GM19397 (cell line): ENCODE measurements around the gene MEIS1.

Experiments
- ATAC-seq: cut with Tn5 transposase; IDR thresholded peaks from one replicate; pipeline ENCODE4 v1.9.1; 2021; ENCODE audit warnings: mild to moderate bottlenecking, moderate library complexity; ENCODE audit not compliant: unreplicated experiment

The MEIS1 gene

GRCh38 chr2:66578054-66578686 is 143.2 kb downstream of the MEIS1 start:
- ATAC-seq = no peak

GRCh38 chr2:66578687-66579106 is 143.8 kb downstream of the MEIS1 start:
- ATAC-seq = no peak

GRCh38 chr2:66579186-66580126 is 144.5 kb downstream of the MEIS1 start:
- ATAC-seq = no peak

GRCh38 chr2:66580166-66581049 is 145.5 kb downstream of the MEIS1 start:
- ATAC-seq = no peak

GRCh38 chr2:66581339-66582103 is 146.6 kb downstream of the MEIS1 start:
- ATAC-seq = no peak

GRCh38 chr2:66582104-66582986 is 147.4 kb downstream of the MEIS1 start:
- ATAC-seq = no peak

GRCh38 chr2:66582987-66583880 is 148.3 kb downstream of the MEIS1 start:
- no peak for ATAC-seq

GRCh38 chr2:66583881-66584280 is 149.0 kb downstream of the MEIS1 start:
- no peak for ATAC-seq

GRCh38 chr2:66585587-66585986 is 150.7 kb downstream of the MEIS1 start:
- no peak for ATAC-seq

- no peak for ATAC-seq
Observed at GRCh38 chr2:66587216-66587615, 152.3 kb downstream of the MEIS1 start.

GRCh38 chr2:66594001-66594400 is 159.1 kb downstream of the MEIS1 start:
- ATAC-seq = no peak

- ATAC-seq = no peak
Observed at GRCh38 chr2:66595556-66595955, 160.6 kb downstream of the MEIS1 start.

- no peak for ATAC-seq
Observed at GRCh38 chr2:66596256-66596655, 161.3 kb downstream of the MEIS1 start.

GRCh38 chr2:66601624-66602023 is 166.7 kb downstream of the MEIS1 start:
- ATAC-seq = no peak

GRCh38 chr2:66602341-66602740 is 167.4 kb downstream of the MEIS1 start:
- no peak for ATAC-seq

- no peak for ATAC-seq
Observed at GRCh38 chr2:66604326-66604725, 169.4 kb downstream of the MEIS1 start.

GRCh38 chr2:66604976-66605375 is 170.1 kb downstream of the MEIS1 start:
- ATAC-seq = no peak

- no peak for ATAC-seq
Observed at GRCh38 chr2:66607152-66607551, 172.2 kb downstream of the MEIS1 start.
